Activated CD8-positive, alpha-beta memory T cell treated with anti-CD3 and anti-CD28 coated beads for 24 hours (primary cell): ENCODE data around the gene FOXP1.

Experiments
- DNase-seq: peaks from one replicate; pipeline ENCODE4 v3.0.0-alpha.2; 2020

Gene FOXP1

DNA sequence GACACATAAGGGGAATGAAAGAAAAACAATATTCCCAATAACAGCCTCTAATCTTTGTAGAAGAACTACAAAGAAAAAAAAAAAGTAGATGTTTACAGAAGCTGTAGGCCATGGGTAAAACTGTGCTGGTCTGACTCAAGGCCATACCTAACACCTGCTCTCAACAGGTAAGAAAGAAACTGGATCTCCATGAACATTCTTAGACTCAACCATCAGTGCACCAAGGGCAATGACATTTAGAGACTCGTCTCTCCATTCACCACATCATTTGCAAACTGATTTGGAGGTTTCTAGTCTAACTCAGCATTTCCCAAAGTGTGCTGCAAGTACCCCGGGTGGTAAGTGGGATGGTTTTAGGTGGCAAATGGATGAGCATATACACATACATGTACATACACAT, 164.2 kb downstream of the FOXP1 start:
- no peak for DNase-seq

GRCh38 chr3:71417791-71418190, 165.7 kb downstream of the FOXP1 start:
- no peak for DNase-seq

- DNase-seq, result no peak
These were observed 166.7 kb downstream of the FOXP1 start for GRCh38 chr3:71416876-71417275.

GRCh38 chr3:71415681-71416122, 167.8 kb downstream of the FOXP1 start:
- DNase-seq, result no peak

DNA sequence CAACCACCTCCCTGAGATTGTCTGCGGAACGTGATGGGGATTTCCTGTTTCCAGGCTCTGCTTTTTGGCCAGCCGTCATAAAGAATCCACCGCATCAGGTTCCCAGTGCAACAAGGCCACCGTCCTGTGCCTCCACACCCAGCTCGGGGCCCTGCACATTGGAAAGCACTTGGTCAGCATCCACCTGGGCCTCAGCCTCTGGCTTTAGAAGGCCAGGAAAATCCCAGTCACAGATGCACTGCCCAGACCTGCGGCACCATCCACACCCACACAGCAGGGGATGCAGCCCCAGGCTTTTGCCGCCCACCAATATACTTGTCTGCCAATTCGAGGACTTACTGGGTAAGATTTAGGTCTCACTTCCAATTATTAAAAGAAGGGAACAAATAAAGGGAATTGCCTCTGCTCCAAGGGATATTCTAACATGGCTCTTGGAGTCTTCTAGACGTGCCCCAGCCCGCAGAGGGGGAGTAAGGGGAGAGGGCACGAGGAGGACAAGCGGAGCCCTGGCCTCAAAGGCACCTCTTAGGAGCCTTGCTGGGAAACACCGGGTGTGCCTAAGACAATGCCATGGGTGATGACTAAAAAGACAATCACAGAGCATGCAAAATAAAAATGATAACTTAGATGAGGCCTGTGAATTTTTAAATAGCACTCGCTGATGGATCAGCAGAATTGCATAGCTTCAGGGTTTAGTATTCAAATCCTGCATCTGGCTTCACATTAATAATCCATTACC, 169.2 kb downstream of the FOXP1 start:
- DNase-seq, result no peak

- no peak for DNase-seq
These were observed 170.0 kb downstream of the FOXP1 start for GRCh38 chr3:71413572-71413971.

DNA sequence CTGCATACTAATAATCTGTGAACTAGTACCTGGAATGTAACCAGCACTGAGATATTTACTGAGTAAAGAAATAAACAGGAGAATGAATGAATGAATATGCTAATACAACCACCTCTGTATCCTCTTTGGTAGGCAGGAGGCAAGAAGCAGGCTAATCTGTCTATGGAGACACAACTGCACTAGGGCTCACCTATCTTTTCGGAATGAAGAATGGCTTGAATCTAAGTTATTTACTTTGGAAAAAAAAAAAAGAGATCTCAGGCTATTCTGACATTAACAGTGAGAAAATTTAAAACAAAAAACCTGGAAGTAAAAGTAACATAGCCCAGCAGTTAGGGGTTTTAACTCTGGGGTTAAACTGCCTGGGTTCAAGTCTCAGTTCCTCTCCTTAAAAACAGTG, 174.2 kb downstream of the FOXP1 start:
- DNase-seq, result no peak

- DNase-seq, result no peak
These were observed 174.6 kb downstream of the FOXP1 start for GRCh38 chr3:71408903-71409302.

DNA sequence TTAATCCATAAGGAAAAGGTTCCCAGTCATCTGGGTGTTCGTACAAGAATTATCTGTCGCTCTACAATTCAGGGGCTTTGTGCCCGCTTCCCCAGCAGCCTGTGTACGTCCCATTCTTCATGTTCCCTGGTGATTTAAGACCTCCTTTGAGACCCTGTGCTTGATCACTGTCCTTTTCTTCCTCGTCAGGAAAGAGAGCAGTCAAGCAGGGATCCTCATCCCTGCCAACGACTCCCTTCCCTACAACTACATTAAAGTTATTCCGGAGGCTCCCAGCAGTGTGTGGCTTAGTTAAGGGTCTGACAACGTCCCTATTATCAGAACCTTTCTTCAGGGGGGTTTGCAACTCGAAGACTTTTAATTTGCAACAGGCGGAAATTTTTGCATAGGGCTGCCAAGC, 175.7 kb downstream of the FOXP1 start:
- no peak for DNase-seq

DNA sequence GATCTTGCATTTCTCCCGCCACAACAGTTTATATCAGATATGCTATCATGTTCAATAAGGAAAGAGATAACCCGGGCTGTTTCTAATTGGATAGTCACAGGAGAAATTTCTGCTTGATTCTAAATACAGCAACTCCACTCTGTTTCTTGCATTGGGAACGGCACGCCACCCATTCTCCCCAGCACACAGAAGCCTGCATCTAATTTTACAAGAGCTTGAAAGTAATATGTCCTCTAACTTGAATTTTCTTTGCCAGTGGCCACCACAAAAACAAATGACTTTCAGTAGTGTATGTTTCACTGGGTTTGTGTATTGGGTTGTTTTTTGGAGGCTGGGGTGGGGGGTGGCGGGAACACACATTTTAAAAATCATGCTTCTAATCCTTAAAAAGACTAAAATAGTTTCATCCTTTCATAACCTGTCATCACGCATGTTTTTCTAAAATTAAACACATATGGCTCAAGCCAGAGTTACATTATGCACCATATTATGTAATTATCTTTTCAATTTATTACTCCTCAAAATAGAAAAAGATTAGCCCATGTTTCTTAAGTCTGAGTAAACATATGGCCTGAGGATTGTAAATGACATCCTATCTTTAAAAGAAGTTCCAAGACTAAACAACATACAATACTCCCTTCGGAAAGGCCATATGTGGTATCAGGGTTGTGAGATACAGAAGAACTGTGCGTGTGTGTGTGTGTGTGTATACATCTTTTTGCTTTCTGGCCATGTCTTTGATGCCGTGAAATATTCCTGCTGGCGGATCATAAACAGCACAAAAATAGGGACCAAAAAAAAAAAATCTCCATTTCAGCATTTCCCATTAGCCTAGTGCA, 176.3 kb downstream of the FOXP1 start:
- no peak for DNase-seq

- DNase-seq, result no peak
These were observed 180.6 kb downstream of the FOXP1 start for GRCh38 chr3:71402911-71403310.

DNA sequence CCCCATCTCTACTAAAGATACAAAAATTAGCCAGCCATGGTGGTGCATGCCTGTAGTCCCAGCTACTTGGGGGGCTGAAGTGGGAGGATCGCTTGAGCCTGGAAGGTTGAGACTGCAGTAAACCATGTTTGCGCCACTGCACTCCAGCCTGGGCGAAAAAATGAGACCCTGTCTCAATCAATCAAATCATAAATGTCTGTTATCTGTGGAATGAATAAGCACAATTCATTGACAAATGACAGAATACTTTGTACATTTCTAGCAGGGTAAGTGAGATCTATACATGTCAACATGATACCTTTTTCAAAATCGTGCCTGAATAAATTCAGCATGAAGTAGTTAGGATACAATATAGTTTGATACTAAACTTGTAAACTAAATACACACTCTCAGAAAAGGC, 181.2 kb downstream of the FOXP1 start:
- no peak for DNase-seq

DNA sequence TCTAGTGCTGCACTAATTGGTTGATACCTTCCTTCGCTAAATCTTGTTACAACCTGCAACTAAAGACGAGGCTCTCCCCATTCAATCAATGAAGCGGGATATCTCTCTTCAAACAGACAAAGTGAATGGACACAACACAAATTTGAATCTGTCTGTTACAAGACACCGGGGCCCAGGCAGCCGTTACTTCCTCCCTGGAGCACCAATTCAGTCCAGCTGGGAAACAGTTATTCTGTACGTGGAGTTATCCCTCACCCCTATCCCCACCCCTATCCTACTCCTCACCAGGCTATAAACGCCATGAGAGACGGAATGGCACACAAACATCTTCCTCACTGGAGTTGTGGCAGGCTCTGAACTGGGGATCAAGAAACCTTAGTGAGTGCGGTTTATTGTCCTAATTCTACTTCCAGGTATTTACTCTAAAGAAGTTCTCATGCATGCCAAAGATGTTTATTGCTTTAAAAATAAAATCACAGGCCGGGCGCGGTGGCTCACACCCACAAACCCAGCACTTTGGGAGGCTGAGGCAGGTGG, 181.8 kb downstream of the FOXP1 start:
- DNase-seq, result no peak

GRCh38 chr3:71400986-71401451, 182.5 kb downstream of the FOXP1 start:
- no peak for DNase-seq

GRCh38 chr3:71399478-71399877, 184.1 kb downstream of the FOXP1 start:
- DNase-seq, result no peak

- DNase-seq, result no peak
These were observed 185.2 kb downstream of the FOXP1 start for GRCh38 chr3:71398157-71398836.

DNA sequence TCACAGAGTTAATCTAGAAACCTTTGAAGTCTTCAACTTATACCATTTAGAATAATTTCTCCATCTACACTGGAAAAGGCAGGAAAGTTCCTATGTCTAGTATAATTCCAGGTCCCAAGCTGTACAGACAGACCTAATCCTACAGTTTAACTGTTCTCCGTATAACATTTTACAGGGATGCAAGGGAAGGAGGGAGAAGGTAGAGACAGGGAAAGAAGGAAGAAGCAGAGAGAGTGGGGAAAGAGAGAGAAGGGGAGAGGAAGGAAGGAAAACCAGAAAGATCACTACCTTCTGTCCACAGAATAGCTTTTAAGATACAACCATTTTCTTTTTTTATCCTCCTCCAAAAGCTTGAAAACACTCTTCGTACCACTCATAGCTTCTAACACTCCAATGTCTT, 185.8 kb downstream of the FOXP1 start:
- DNase-seq, result no peak

- DNase-seq, result no peak
These were observed 186.5 kb downstream of the FOXP1 start for GRCh38 chr3:71397046-71397445.

DNA sequence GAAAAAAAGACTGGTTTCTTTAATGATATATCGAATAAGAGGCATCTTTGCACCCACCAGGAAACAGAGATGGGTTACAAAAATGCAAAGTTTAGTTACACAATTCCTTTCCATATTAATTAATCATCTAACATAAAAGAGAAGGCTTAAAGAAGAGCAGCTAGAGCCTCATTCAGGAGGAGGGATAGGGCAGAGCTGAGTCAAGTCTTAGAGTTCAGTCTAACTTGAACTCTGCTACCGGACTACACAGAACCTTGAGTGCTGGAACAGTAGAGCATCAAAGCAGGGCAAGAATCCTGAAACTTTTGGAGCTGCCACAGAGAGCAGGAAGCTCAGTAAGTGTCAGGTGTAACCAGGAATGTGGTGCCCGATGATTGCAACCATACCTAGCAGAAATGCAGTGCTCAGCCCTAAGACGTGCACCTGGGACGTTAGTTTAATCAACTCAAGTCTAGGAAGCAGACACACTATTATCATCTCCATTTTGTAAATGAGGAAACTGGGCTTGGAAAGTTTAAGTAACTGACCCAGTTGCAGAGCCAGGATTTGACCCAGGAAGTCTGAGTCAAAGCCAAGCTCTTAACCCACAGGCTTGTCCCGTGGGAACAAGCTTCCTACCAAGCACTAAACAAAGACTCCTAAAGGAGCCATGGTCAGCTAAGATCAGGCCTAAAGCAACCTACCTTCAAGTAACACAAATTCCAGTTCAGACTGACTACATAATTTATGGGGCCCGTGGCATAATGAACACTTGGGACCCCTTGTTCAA, 187.4 kb downstream of the FOXP1 start:
- no peak for DNase-seq

DNA sequence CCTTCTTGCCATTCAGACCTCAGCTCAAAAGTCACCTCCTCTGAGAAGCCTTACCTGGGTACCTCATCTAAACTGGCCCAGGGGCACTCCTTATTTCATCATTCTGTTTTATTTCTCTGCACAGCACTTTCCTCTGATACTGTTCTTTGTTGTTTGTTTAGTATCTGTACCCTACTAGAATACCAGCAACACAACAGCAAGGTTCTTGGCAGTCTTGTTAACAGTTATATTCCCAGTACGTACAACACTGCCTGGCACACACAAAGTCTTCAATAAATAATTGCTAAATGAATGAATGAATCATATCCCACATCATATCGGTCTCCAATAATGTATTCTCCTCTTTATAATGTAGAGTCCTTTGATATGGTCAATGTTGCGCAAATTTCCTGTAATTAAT, 188.1 kb downstream of the FOXP1 start:
- no peak for DNase-seq

DNA sequence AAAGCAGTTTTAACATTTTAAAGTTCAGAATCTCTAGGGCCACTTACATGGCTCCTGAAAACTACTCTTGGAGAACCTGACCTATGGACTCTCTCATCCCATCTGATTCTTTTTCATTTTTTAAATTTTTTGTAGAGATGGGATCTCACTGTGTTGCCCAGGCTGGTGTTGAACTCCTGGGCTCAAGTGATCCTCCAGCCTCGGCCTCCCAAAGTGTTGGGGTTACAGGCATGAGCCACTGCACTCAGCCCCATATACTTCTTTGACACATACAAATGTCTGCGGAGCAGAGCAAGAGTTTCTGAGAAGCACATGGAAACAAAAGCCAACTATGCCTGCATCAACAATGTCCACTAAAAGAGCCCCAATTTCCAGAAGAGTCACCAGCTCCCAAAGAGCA, 189.8 kb downstream of the FOXP1 start:
- DNase-seq, result no peak

DNA sequence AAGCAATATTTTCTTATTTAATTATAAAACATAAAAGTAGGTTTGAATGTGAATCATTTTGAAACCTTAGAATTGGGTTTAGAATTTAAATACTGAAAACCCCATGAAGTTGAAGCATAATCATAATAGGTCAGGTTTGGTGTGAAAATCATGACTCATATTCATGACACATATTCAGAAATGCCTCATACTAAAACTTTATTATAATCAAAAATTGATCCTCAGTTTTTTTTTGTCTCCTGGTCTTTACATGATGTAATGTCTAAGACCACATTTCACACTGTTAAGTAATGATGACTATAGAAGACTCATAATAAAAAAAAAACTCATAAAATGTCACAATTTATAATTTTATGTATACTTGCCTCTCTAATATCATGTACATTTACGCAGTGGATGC, 190.4 kb downstream of the FOXP1 start:
- DNase-seq, result no peak

GRCh38 chr3:71392251-71392650, 191.3 kb downstream of the FOXP1 start:
- DNase-seq, result no peak
